ENCODE results near the gene FLOT1. TPM values are rescaled to one million over a fixed set of nuclear protein-coding genes. Genes with fewer than 3 reads are reported as not detected.
A peak's percentile ranks its signal among the peaks of the same experiment; 100 is the strongest.
"Not testable (repeated sequence)": the region's sequence is repeated elsewhere in the genome, so short reads cannot be mapped to it uniquely, and the experiment has no call there.

The FLOT1 gene
- polyA plus RNA-seq, 1 donor, result 120 TPM

DNA sequence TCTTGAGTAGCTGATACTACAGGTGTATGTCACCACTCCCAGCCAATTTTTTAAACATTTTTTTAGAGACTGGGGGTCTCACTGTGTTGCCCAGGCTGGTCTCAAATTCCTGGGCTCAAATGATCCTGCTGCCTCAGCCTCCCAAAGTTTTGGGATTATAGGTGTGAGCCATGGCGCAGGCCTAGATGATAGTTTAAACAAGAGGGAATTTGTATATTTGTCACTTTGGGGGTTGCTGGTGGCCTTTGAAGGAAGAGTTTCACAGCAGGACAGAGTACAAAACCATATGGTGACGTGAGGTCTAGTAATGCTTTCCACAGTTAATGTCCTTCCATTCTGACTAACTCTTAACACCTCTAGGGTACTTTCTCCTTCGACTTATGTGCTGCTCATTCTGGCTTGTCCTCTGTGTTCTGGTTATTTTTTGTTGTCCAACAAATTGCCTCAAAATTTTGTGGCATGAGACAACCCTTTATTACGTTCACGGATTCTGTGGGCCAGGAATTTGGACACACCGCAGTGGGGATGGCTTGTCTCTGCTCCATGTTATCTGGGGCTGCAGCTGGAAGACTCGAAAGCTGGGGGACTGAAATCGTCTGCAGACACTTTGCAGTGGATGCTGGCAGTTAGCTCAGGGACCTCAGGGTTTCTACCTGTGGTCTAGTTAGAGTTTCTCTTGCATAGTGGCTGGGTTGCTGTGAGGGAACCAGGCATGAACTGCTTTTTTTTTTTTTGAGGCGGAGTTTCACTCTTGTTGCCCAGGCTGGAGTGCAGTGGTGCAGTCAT is 24.9 kb upstream of the FLOT1 start:
- DNase-seq, result no peak

DNA sequence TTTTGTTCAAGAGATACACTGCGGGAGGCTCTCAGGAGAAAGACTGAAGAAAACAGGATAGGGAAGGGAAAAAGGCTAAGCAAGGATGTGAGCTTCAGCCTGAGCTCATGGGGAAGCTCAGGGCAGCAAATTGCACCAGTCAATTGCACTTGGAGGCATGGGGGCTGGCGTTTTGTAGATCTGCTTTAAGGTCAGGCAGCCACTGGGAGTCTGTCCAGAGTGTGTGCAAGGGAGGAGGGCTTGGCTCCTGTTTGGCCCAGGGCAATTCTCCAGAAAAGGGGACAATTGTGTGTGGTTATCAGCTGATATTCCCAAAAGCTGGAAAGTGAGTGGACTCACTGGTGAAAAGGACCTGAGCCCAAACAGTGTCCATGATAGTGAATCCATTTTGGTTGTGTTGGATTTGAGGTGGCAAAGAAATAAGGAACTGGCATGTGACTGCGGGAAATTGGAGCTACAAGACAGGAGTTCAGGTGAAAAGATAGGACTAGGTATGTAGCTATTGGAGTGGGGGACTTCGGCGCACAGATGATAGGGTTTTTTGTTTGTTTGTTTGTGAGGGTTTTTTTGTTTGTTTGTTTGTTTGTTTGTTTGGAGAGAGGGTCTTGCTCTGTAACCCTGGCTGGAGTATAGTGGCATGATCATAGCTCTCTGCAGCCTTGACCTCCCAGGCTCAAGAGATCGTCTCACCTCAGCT is 24.1 kb upstream of the FLOT1 start:
- no peak for DNase-seq

DNA sequence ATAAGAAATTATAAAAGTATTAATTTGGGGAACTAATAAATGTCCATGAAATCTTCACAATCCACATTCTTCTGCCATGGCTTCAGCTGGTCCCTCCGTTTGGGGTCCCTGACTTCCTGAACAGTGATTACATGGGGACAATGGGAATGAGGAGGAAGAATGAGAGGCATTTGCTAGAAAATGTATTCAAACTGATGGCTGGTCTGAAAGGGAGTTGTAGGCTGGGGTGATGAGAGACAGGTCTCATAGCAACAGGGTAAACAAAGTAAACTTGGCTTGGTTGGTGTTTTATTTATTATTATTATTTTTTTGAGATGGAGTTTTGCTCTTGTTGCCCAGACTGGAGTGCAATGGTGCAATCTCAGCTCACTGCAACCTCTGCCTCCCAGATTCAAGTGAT is 23.0 kb upstream of the FLOT1 start:
- not testable (repeated sequence) for DNase-seq

DNA sequence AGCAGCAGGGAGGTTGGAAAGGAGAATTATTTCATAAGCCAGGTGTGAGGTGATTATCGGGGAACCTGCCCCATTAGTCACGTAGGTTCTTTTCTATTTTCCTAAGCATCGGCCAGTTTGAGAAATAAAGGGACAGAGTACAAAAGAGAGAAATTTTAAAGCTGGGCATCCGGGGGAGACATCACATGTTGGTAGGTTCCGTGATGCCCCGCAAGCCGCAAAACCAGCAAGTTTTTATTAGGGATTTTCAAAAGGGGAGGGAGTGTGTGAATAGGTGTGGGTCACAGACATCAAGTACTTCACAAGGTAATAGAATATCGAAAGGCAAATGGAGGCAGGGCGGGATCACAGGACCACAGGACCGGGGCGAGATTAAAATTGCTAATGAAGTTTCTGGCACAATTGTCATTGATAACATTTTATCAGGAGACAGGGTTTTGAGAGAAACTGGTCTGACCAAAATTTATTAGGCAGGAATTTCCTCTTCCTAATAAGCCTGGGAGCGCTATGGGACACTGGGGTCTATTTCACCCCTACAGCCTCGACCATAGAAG is 22.1 kb upstream of the FLOT1 start:
- DNase-seq, result not testable (repeated sequence)

DNA sequence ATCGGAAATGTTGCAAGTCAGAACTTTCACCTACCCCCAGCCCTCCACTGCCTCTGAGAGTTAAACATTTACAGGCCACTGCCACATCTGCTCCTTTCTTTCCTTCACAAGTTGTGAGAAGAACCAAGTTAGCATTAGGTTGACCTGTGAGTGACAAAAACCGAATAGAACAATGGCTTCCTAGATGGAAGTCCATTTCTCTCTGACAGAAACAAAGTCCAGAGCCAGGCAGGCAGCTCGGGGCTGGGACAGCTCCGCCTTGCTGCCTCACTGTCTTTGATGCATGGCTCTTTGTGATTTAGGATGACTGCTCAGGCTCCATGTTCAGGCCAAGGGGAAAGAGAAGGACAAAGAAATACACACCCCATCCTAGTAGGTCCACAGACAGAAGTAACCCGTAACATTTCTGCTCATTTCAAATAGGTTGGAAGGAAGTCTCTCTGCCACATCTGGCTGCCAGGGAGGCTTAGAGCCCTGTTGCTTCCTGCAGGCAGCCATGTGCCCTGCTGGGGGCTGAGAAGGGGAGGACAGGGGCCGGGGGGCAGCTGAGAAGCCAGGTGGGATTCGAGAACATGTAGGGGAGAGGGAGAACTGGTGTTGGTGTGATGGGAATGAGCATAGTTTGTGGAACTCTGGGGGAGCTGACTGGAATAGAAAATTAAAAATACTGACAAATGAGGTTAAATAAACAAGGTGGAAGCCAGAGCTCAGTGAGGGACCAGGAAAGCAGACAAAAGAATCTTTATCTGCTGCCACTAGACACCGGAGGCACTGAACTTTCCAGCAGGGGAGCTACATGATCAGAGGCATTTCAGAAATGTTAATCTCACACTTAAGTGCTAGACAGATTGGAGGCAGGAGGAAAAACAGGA is 21.4 kb upstream of the FLOT1 start:
- no peak for DNase-seq

DNA sequence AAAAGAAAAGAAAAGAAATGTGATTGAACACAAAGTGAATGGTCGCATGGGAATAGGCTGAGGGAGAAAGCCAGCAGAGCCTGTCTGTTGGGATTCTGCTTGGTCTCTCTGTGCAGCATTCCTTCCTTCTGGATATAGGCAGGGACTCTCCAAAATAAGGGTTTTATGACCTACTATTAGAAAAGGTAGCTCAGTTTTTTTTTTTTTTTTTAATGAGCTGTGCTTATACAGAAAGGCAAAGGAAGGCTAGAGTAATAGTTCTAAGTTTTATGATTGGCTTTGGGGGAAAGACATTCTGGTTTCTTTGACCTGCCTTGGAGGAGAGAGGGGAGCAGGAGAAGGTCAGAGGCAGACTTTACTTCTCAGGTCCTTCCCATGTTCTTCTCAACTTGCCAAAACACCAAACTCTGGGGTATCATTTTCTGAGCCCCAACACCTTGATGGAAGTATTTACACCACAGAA is 20.7 kb upstream of the FLOT1 start:
- no peak for DNase-seq

DNA sequence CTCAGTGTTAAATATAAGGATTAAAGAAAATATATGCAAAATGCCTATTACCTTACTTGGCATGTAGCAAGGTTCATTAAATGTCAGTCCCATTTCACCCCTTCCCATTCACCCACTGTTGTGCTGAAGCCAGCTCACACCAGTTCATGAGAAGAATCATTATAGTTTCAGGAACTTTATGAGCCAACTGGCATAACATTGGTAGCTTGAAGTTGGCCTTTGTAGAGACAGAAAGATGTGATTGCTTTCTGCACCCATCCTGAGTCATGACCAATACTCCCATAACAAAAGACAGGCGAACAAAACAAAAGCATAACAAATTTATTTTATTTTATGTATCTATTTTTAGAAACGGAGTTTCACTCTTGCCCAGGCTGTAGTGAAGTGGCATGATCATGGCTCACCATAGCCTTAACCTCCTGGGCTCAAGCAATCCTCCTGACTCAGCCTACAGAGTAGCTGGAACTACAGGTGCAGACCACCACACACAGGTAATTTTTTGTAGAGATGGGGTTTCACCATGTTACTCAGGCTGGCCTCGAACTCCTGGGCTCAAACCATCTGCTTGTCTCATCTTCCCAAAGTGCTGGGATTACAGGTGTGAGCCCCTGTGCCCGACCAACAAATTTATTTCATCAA is 19.4 kb upstream of the FLOT1 start:
- no peak for DNase-seq

DNA sequence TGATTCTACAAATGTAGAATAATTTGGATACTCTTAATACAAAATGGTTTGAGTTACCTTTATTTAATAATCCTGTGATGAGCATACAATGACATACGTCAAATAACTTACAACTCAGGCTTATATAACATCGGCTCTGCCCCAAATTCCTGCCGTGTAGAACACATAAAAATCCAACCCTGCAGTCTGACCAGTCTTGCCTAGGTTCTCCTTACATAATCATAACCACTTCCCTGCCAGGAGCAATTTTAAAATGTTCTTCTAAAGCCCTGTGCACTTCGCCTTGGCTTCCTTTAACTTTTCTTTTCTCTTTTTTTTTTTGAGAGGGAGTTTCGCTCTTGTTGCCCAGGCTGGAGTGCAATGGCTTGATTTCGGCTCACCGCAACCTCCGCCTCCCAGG is 18.1 kb upstream of the FLOT1 start:
- no peak for DNase-seq

DNA sequence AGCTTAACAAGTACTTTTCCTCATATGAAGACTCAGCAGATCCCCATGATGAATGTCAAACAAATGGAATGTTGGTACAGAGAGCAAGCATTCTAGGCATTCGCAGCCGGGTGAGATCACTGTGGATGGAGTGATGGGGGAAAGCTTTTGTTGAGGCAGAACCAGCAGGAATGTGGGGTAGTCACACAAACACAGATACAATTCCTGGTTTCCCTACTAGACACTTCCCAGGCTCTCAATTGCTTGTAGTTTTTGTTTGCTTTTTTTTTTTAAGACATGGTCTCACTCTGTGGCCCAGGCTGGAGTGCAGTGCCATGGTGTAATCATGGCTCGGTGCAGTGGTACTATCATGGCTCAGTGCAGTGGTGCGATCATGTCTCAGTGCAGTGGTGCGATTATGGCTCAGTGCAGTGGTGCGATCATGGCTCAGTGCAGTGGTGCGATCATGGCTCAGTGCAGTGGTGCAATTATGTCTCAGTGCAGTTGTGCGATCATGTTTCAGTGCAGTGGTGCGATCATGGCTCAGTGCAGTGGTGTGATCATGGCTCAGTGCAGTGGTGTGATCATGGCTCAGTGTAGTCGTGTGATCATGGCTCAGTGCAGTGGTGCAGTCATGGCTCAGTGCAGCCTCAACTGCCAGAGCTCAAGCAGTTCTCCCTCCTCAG is 17.2 kb upstream of the FLOT1 start:
- DNase-seq, result no peak

DNA sequence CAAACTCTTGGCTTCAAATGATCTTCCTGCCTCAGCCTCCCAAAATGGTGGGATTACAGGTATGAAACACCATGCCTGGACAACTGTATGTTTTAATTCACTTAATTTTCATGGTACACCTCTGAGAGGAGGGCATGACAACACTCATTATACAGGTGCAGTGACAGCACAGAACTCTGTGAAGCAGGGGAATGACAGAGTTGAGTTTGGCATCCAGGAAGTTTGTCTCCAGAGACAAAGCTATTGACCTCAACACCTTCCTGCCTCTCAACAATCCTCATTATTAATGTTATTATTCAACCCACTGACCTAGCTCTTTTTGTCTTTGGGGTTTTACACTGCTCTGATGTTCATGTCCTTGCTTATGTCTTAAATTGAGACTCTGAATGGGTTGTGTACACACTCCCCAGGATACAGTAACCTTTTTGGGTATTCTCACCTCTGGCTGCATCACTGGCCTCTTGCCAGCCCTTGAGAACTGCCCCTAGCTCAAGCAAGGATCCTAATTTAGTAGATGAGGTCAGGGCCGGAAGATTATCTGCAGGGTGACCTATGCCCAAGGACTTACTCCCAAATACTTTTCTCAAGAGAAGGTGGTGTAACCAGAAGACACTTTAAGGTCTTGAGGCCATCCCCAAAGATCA is 14.9 kb upstream of the FLOT1 start:
- DNase-seq, result no peak

DNA sequence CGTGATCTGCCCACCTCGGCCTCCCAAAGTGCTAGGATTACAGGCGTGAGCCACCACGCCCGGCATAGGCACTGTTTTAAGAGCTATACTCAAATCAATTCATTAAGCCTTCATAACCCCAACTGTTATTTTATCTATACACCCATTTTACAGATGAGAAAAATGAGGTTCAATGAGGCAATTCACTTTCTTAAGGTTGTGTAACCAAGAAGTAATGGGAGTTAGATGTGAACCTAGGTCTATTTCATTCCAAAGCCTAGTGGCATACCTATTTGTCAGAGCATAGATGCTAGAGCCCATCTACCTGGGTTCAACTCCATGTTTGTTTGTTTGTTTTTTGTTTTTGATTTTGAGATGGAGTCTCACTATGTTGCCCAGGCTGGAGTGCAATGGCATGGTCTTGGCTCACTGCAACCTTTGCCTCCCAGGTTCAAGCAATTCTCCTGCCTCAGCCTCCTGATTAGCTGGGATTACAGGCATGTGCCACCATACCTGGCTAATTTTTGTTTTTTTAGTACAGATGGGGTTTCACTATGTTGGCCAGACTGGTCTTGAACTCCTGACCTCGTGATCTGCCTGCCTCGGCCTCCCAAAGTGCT is 14.0 kb upstream of the FLOT1 start:
- DNase-seq, result not testable (repeated sequence)

DNA sequence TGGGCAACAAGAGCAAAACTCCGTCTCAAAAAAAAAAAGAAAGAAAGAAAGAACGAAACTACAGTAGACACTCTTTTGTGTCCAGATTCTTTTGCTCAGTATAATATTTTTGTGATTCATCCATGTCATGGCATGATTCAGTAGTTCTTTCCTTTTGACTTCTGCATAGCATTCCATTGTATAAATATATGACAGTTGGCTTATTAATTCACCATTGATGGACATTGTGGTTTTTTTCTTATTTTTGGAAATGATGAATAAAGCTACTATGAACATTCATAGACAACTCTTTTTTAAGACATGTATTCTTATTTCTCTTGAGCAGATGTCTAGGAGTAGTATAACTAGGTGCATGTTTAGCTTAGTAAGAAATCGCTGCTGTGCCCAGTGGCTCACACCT is 12.1 kb upstream of the FLOT1 start:
- no peak for DNase-seq

DNA sequence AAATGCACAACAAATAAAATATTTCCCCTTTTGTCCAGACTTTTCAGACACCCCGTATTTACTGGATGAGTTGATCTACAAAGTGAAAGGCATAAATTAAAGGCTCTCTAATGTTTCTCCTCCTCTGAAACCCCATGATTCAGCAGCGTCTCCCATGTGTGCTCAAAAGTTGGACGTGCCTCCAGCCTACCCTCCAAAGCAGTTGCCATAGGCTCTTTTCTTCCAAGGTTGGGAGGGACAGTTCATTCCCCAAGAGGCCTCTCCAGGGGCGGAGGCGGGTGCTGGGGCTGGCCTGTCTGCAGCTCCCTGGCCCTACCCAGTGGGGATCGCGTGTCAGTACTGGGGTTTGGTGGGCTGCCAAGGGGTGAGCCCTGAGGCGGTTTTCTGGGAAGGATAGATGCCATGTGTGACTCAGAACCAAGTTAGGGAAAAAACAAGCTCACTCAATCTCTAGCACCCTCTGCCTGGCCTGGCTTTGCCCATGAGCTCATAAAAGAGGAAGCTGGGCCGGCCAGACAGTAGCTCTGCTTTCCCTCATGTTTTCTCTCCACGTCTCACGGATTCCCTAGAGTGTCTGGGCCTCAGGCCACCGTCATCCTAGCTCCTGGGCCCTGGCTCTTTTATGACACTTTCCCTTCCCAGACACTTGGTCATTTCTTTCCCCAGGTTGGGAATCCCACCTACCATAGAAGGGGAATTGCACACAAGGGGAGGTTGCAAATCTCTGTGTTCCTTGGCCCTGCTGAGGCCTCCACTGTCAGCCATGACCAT is 9.9 kb upstream of the FLOT1 start:
- DNase-seq, result peak; percentile 61

DNA sequence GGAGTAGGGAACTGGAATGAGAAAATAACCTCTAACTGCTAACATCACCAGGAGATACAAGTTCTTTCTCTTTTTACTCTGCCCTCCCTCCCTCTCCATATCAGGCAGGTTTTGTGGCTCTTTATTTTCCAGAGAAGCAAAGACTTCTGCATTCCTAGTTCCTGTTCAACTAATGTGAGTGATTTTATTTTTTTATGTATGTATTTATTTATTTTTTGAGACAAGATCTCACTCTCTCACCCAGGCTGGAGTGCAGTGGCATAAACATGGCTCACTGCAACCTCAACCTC is 7.8 kb upstream of the FLOT1 start:
- no peak for DNase-seq

DNA sequence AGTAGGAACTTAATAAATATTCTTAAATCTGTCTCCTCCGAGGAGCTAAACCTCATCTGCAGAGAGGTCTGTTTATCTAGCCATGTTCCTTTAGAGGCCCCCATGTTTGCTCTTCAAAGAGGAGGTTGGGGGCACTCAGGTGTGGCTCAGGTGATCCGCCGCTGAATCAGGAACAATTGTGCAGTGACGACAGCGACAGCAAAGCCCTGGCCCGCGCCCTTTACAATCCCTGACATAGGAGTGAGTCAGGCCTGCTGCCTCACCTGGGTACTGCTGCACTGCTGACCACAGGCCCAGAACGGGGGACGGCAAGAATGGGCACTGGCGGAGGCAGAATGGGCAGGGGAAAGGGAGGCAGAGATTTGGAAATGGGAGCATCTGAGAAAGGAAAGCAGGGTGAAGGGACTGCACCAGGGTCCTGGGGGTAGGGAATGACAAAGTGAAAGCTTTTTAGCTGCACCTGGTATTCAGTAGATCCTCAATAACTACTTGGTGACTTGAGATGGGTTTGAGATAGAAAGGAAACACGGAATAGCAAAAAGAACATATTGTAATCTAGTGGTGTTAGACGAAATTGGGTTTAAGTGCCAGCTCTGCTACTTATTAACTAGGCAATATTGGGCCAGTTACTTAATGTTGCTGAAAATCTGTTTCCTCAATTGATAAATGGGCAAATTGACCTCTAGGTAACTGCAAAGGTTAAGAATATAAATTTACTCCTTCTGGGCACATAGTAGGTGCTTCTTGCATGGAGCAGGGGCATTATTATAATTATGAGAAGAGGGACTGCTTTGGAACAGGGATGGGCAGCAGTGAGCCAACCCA is 7.3 kb upstream of the FLOT1 start:
- no peak for DNase-seq

DNA sequence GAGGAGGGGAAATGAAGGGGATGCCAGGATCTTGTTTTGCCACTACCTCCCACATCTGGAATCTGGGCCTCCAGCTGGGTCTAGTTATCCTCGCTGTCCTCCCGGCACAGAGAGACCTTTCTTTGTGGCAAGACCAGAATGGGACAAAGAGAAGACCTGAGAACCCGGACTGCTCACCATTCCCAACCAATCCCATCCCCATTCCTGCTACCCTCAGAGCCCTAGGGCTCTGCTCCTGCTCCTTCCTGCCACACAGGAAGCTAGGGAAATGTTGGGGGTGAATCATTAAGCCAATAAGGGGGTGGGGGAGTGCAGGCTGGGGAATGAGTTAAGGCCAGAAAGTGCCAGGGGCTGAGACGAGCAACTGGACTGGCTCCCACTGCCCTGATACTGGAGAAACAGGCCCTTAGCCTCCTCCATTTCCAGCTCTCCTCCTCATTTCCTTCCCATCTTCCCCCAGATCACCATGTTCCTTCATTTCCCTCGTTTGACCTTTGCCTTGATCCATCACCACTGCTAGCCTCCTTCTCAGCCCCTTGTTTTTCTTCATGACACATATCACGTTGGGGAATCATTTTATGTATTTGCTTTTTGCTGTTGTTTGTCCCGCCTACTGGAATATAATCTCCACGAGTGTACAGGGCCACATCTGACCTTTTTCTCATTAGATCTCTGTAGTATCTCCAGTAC is 6.5 kb upstream of the FLOT1 start:
- no peak for DNase-seq

DNA sequence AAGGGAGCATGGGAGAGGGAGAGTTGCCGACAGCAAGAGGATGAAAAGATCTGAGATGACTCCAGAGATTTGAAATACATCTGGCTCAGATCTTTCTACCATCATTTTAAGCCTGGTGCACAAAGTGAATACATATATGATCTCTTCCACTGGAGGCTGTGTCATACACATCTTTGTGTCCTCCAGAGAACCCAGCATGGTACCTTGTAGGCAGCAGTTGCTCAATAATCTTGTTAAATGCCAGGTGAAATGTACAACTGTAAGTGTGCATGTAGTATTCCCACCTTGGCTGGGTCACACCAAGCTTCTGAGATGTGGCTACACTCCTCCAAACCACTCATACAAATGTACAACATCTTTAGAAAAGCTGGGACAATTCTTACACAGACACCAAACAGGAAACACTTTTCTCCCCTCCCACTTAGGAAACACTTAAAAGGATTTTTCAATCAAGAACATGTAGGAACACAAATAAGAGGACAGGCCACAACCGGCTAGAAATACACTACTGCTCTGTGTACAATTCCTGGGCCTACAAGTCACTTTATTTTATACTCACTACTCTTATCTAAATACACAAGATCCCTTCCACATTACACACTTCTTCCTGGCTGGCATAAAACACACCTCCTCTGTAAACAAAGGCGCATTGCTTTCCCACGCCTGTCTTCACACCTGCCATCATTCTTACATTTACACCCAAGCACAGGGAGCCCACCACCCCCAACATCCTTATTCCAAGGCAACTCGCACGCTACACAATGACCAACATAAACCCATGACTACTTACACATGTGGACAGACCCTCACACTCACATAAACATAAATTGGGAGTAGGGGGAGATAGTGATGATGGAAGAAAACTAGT is 5.6 kb upstream of the FLOT1 start:
- DNase-seq, result no peak

DNA sequence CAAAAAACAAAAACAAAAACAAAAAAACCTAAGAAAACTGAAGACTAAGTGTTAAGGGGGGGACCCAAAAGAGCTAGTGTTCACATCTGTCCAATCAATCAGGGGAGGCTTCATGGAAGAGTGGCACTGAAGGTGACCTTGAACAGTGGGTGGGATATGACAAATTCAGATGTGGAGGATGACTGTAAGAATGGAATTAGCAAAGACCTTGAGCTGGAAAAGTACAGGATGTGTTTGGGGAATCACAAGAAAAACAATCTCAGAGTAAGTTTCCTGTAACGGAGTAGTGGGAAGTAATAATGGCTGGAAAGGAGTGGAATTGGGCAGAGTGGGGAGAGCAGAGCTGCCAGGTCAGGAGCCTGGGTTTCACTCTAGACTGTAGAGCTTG is 4.8 kb upstream of the FLOT1 start:
- no peak for DNase-seq

All from hindlimb muscle (tissue), 1 donor.